ENCODE data around the gene GTF3C2. TPM values are rescaled to one million over a fixed set of nuclear protein-coding genes. Genes with fewer than 3 reads are reported as not detected.

Gene GTF3C2
- total RNA-seq, 1 donor from 2014 or later = 57.4 TPM

GRCh38 chr2:27379383-27379835 lies 22.8 kb upstream of the GTF3C2 start:
- Mint-ChIP-seq H3K9me3 (ENCODE audit: unreplicated experiment) (no peaks in the 10 kb centered on the region), H3K27me3 (ENCODE audit: unreplicated experiment) (no peaks in the 10 kb centered on the region), H3K27ac (ENCODE audit: unreplicated experiment) (peak overlapping the region; percentile 90), H3K36me3 (ENCODE audit: unreplicated experiment) (peaks cover 16% of the 10 kb centered on the region), H3K4me1 (ENCODE audit: unreplicated experiment) (peaks cover 21% of the 10 kb centered on the region), H3K4me3 (ENCODE audit: unreplicated experiment) (peak overlapping the region; percentile 87)
- no peak for DNase-seq (ENCODE audit: extremely low spot score, unreplicated experiment)
- no peak for TF ChIP-seq CTCF (IDR thresholded peaks at IDR 0.05)

GRCh38 chr2:27378809-27379290 lies 22.3 kb upstream of the GTF3C2 start:
- peak overlapping the region; percentile 90 for H3K27ac Mint-ChIP-seq (ENCODE audit: unreplicated experiment)
- DNase-seq (ENCODE audit: extremely low spot score, unreplicated experiment) = no peak
- no peak for TF ChIP-seq CTCF (IDR thresholded peaks at IDR 0.05)
- H3K36me3 Mint-ChIP-seq (ENCODE audit: unreplicated experiment) = peaks cover 18% of the 10 kb centered on the region
- peaks cover 21% of the 10 kb centered on the region for H3K4me1 Mint-ChIP-seq (ENCODE audit: unreplicated experiment)
- no peaks in the 10 kb centered on the region for H3K9me3 Mint-ChIP-seq (ENCODE audit: unreplicated experiment)
- H3K27me3 Mint-ChIP-seq (ENCODE audit: unreplicated experiment) = no peaks in the 10 kb centered on the region
- peak overlapping the region; percentile 87 for H3K4me3 Mint-ChIP-seq (ENCODE audit: unreplicated experiment)

- peaks cover 21% of the 10 kb centered on the region for H3K36me3 Mint-ChIP-seq (ENCODE audit: unreplicated experiment)
- no peak overlapping the region for H3K27ac Mint-ChIP-seq (ENCODE audit: unreplicated experiment)
- peaks cover 21% of the 10 kb centered on the region for H3K4me1 Mint-ChIP-seq (ENCODE audit: unreplicated experiment)
- no peaks in the 10 kb centered on the region for H3K27me3 Mint-ChIP-seq (ENCODE audit: unreplicated experiment)
- no peak for DNase-seq (ENCODE audit: extremely low spot score, unreplicated experiment)
- H3K9me3 Mint-ChIP-seq (ENCODE audit: unreplicated experiment) = no peaks in the 10 kb centered on the region
- no peak overlapping the region for H3K4me3 Mint-ChIP-seq (ENCODE audit: unreplicated experiment)
- peak; percentile 20 for TF ChIP-seq CTCF (IDR thresholded peaks at IDR 0.05)
Measured at GRCh38 chr2:27378096-27378808, 21.7 kb upstream of the GTF3C2 start.

GRCh38 chr2:27377618-27378095 lies 21.1 kb upstream of the GTF3C2 start:
- DNase-seq (ENCODE audit: extremely low spot score, unreplicated experiment) = no peak
- Mint-ChIP-seq H3K27me3 (ENCODE audit: unreplicated experiment) (no peaks in the 10 kb centered on the region), H3K4me1 (ENCODE audit: unreplicated experiment) (peaks cover 22% of the 10 kb centered on the region), H3K9me3 (ENCODE audit: unreplicated experiment) (no peaks in the 10 kb centered on the region), H3K36me3 (ENCODE audit: unreplicated experiment) (peaks cover 26% of the 10 kb centered on the region), H3K27ac (ENCODE audit: unreplicated experiment) (no peak overlapping the region), H3K4me3 (ENCODE audit: unreplicated experiment) (no peak overlapping the region)
- no peak for TF ChIP-seq CTCF (IDR thresholded peaks at IDR 0.05)

- Mint-ChIP-seq H3K27ac (ENCODE audit: unreplicated experiment) (peak overlapping the region; percentile 52), H3K9me3 (ENCODE audit: unreplicated experiment) (no peaks in the 10 kb centered on the region), H3K4me1 (ENCODE audit: unreplicated experiment) (peaks cover 27% of the 10 kb centered on the region), H3K4me3 (ENCODE audit: unreplicated experiment) (no peak overlapping the region), H3K36me3 (ENCODE audit: unreplicated experiment) (peaks cover 26% of the 10 kb centered on the region), H3K27me3 (ENCODE audit: unreplicated experiment) (no peaks in the 10 kb centered on the region)
- TF ChIP-seq CTCF (IDR thresholded peaks at IDR 0.05) = no peak
- no peak for DNase-seq (ENCODE audit: extremely low spot score, unreplicated experiment)
Measured at GRCh38 chr2:27376866-27377617, 20.5 kb upstream of the GTF3C2 start.

All from osteocyte (in vitro differentiated cells).